NT2/D1 (cell line): Measurements from ENCODE around the gene MPZ.

Experiments used
- YY1 ChIP-seq: IDR thresholded peaks from 2 replicates; pipeline ENCODE4 v1.6.1; 2011; ENCODE audit not compliant: insufficient read length, insufficient read depth
- ZNF274 ChIP-seq: IDR thresholded peaks from 2 replicates; pipeline ENCODE4 v1.6.1; 2011; ENCODE audit warnings: mild to moderate bottlenecking, low read depth, low read length

DNA sequence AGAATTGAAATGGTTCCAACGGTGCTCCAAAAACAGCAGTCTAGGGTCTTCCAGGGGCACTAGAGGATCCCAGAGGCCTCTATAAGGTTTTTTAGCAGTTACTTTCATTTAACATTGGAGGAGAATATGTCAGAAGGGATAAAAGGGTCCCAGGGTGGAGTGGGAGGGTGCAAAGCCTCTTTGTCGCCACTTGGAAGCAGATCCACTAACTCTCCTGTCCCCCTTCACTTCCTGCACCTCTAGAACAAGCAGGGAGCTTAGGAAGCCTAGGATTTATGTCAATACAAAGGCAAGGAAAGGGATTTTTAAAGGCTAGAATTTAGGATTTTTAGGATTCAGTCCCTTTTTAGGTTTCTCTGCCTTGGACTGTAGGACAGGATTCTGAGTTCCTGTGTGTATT, 42.9 kb downstream of the MPZ start:
- no peak for TF ChIP-seq YY1
- TF ChIP-seq ZNF274, result no peak
